Coronary artery (tissue), 2 donors: ENCODE data around the gene BCCIP.

Experiments used
- DNase-seq: peaks from one replicate; pipeline ENCODE4 v3.0.0-alpha.2; 2017; ENCODE audit warnings: low spot score
- H3K27ac ChIP-seq, 2 donors: fragments of 200-600 bp; sonication (generic); one replicate each; pipeline ENCODE4 v1.5.1; 2016 to 2019
- H3K4me3 ChIP-seq: fragments of 200-600 bp; sonication (generic); 2 replicates; pipeline ENCODE4 v1.5.1; 2016; ENCODE audit warnings: mild to moderate bottlenecking, moderate library complexity
- CTCF ChIP-seq: fragments of 200-600 bp; sonication (generic); IDR thresholded peaks from one replicate; pipeline ENCODE4 v1.5.1; 2019; ENCODE audit warnings: antibody characterized with exemption

The BCCIP gene

GRCh38 chr10:125799451-125800182, 23.7 kb upstream of the BCCIP start:
- no peak overlapping the region for H3K4me3 ChIP-seq
- TF ChIP-seq CTCF: no peak
- no peak overlapping the region for H3K27ac ChIP-seq
- DNase-seq: no peak

GRCh38 chr10:125801574-125801973, 21.8 kb upstream of the BCCIP start:
- H3K4me3 ChIP-seq: no peak overlapping the region

DNA sequence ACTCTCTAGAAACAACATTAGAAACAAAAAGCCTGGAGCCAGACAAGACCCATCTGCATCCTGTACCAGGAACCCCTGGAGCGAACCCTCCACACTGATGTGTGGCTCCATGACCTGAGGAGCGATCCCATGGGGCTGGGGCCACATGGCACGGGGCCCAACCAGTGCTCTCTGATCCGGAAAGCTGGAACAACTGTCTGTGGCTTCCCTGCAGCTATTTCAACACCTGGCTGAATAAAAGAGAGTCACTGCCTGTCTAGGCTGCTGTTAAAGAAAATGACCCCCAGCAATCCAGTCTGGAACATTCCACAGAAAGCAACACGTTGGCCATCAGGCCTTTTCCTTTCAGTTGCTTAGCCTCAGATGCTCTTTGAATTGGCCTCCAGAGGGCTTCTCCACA, 21.2 kb upstream of the BCCIP start:
- DNase-seq: no peak
- TF ChIP-seq CTCF: no peak

More at GRCh38 chr10:125801574-125801973, 21.8 kb upstream of the BCCIP start:
- H3K27ac ChIP-seq: no peak overlapping the region
- no peak for TF ChIP-seq CTCF
- DNase-seq: no peak

GRCh38 chr10:125802739-125803138, 20.6 kb upstream of the BCCIP start:
- DNase-seq: no peak
- no peak overlapping the region for H3K27ac ChIP-seq
- TF ChIP-seq CTCF: no peak

More for the DNA sequence above, 21.2 kb upstream of the BCCIP start:
- no peak overlapping the region for H3K4me3 ChIP-seq
- no peak overlapping the region for H3K27ac ChIP-seq

GRCh38 chr10:125808047-125808446, 15.3 kb upstream of the BCCIP start:
- Histone ChIP-seq H3K4me3 (no peak overlapping the region), H3K27ac (no peak overlapping the region)
- TF ChIP-seq CTCF: no peak
- DNase-seq: no peak

More at GRCh38 chr10:125802739-125803138, 20.6 kb upstream of the BCCIP start:
- H3K4me3 ChIP-seq: no peak overlapping the region

GRCh38 chr10:125811251-125811650, 12.1 kb upstream of the BCCIP start:
- Histone ChIP-seq H3K4me3 (no peak overlapping the region), H3K27ac (no peak overlapping the region)
- no peak for DNase-seq
- no peak for TF ChIP-seq CTCF

DNA sequence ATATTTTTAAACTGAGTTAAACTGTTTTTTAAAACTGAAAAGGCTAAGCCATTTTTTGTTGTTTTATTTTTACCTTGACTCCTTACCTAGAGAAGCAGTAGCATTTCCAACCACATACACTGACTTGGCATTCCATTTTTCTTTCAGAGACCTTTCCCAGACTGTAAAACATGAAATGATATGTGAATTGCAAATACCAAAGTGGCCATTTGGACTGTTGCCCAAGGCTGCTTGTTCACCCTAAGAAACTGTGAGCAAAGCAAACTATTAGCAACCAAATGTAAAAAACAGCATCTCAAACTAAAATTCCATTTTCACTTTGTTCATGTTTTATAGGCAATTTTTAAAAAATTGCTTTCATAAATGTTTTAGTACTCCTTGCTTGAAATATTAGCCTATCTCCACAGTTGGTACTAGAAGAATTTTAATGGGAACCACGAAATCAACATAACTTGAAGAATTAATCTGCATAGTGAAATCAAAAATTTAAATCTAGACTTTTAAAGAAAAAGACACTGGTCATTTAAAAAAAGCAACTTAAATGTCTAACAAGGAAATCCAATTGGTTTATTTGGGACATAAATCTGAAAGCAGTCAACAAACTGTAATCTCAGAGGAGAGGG, 11.1 kb upstream of the BCCIP start:
- DNase-seq: no peak
- no peak overlapping the region for H3K4me3 ChIP-seq
- no peak for TF ChIP-seq CTCF
- no peak overlapping the region for H3K27ac ChIP-seq
